Vagina (tissue), 2 donors: ENCODE measurements around the gene PROS1. TPM values are rescaled to one million over a fixed set of nuclear protein-coding genes. Genes with fewer than 3 reads are reported as not detected.

ENCODE experiments used
- DNase-seq, 2 donors: peaks; one replicate each; pipeline ENCODE4 v3.0.0-alpha.2; 2017; ENCODE audit errors: extremely low spot score in 2 of 2
- H3K27ac ChIP-seq: fragments of 200-600 bp; sonication (generic); one replicate; pipeline ENCODE4 v1.5.1; 2019
- H3K27me3 ChIP-seq: fragments of 200-600 bp; sonication (generic); one replicate; pipeline ENCODE4 v1.5.1; 2019
- H3K36me3 ChIP-seq, 2 donors: fragments of 200-600 bp; sonication (generic); one replicate each; pipeline ENCODE4 v1.5.1; 2017 to 2019
- H3K4me1 ChIP-seq: fragments of 200-600 bp; sonication (generic); one replicate; pipeline ENCODE4 v1.5.1; 2019
- H3K4me3 ChIP-seq, 2 donors: fragments of 200-600 bp; sonication (generic); 1 replicate in 1 of 2; 2 replicates in 1 of 2; pipeline ENCODE4 v1.5.1; 2016 to 2019
- H3K9me3 ChIP-seq: fragments of 200-600 bp; sonication (generic); one replicate; pipeline ENCODE4 v1.5.1; 2019
- POLR2A ChIP-seq, 2 donors: fragments of 450-650 bp; IDR thresholded peaks; one replicate each; pipeline ENCODE4 v1.6.1; 2017; ENCODE audit warnings: antibody characterized with exemption in 2 of 2, mild to moderate bottlenecking in 2 of 2, moderate library complexity in 2 of 2
- POLR2AphosphoS5 ChIP-seq, 2 donors: sonication (generic); formaldehyde crosslinking; IDR thresholded peaks; one replicate each; pipeline ENCODE4 v1.9.0; 2017; ENCODE audit warnings: antibody characterized with exemption in 2 of 2, mild to moderate bottlenecking in 2 of 2, low read depth in 1 of 2; ENCODE audit not compliant: insufficient read depth in 1 of 2
- intact Hi-C: fragments of 100-400 bp; cut with DNase I; formaldehyde crosslinking; loops from one replicate; pipeline ENCODE4 v1.15.1; 2023
- total RNA-seq: library from RNA; depleted of rRNA; stranded (reverse); fragments of >200 nt; gene quantifications from one replicate; pipeline ENCODE4 v1.2.3, GENCODE V29; 2016
- TF ChIP-seq, protein P1 (sequence below), 3 experiments: fragments of 450-650 bp in 2 of 3; fragments of 200-600 bp in 1 of 3; sonication (generic) in 1 of 3; IDR thresholded peaks; one replicate each; pipeline ENCODE4 v1.5.1; 2017 to 2019; ENCODE audit warnings: antibody characterized with exemption in 3 of 3, mild to moderate bottlenecking in 2 of 3, moderate library complexity in 2 of 3

The PROS1 gene
- total RNA-seq, result 29.7 TPM

DNA sequence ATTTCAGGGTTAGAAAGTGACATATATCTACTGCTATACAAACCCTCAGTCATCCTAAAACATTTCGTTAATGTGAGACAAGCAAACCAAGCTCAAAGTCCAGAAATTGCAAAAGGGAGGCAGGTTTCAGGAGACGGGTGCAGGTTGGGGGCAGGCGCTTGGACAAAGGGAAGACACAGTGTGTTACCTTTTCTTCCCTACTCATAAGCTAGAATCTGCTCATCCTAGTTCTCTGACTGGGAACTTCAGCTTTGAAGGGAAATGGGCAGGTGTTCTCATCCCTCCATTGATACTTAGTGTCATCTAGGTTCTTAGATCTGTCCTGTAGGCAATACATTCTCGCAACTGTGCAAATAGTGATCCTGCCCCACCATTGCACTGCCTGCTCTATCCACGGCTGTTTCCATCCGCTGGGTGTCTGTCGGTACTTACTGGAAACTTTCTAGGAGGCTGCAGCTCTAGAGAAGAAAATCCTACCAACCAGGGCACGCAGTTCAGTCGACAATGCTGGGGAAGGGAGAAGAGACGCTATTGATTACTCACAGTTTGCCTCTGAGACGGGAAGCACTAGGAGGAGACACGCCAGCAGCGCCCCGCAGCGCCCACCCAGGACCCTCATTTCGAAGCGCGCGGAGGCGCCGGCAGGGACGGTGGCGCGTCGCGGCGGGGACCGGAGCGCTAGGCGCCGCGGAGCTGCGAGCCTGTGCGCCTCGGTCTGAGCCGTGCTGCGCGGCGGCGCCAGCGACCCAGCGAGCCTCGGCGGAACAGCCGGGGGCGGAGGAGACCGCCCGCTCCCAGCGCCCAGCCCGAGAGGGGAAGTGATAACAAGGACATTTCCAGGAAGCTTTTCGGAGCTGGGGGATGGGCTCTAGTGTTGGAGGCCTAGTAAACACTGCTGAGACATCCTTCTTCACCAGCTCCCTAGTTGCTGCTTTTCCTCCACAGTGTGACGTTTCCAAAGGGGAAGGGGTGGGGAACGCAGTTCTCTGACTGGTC, at the start of gene PROS1:
Gene PROS1 (minus strand): TSS at position 766 of the 996 bp plus-strand sequence. CDS start 147 bp downstream, at position 619.
- TF ChIP-seq, protein P1, sequence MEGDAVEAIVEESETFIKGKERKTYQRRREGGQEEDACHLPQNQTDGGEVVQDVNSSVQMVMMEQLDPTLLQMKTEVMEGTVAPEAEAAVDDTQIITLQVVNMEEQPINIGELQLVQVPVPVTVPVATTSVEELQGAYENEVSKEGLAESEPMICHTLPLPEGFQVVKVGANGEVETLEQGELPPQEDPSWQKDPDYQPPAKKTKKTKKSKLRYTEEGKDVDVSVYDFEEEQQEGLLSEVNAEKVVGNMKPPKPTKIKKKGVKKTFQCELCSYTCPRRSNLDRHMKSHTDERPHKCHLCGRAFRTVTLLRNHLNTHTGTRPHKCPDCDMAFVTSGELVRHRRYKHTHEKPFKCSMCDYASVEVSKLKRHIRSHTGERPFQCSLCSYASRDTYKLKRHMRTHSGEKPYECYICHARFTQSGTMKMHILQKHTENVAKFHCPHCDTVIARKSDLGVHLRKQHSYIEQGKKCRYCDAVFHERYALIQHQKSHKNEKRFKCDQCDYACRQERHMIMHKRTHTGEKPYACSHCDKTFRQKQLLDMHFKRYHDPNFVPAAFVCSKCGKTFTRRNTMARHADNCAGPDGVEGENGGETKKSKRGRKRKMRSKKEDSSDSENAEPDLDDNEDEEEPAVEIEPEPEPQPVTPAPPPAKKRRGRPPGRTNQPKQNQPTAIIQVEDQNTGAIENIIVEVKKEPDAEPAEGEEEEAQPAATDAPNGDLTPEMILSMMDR (IDR thresholded peaks at IDR 0.05), result peak in 1 of 3 experiments; percentile 22
- peak in 1 of 2 donors; percentile 46 for TF ChIP-seq POLR2AphosphoS5 (IDR thresholded peaks at IDR 0.05; ENCODE audit: insufficient read depth in 1 of 2, low read depth in 1 of 2)
- TF ChIP-seq POLR2A (IDR thresholded peaks at IDR 0.05), result peak in 1 of 2 donors; percentile 18
- H3K4me3 ChIP-seq, result peak within 1 kb of the TSS; percentile 53 to 69
- intact Hi-C loops, result no loop called here
- H3K27ac ChIP-seq, result peak within 1 kb of the TSS; percentile 85
- peak in 1 of 2 donors; percentile 94 for DNase-seq
- peaks cover 16% of the 10 kb centered on the region for H3K4me1 ChIP-seq
- H3K27me3 ChIP-seq, result no peaks in the 10 kb centered on the region
- no peaks in the 10 kb centered on the region for H3K9me3 ChIP-seq
- no peaks in the 10 kb centered on the region for H3K36me3 ChIP-seq

GRCh38 chr3:94020293-94020692, 46.6 kb upstream of the PROS1 start:
- no peaks in the 10 kb centered on the region for H3K27me3 ChIP-seq
- H3K4me1 ChIP-seq, result peaks cover 5% of the 10 kb centered on the region
- H3K9me3 ChIP-seq, result no peaks in the 10 kb centered on the region
- H3K27ac ChIP-seq, result no peak overlapping the region
- DNase-seq, result no peak
- intact Hi-C loops, result no loop called here
- TF ChIP-seq POLR2AphosphoS5 (IDR thresholded peaks at IDR 0.05; ENCODE audit: insufficient read depth in 1 of 2, low read depth in 1 of 2) (no peak), POLR2A (IDR thresholded peaks at IDR 0.05) (no peak)
- TF ChIP-seq, protein P1 (IDR thresholded peaks at IDR 0.05), result no peak
- H3K4me3 ChIP-seq, result no peak overlapping the region
- H3K36me3 ChIP-seq, result no peaks in the 10 kb centered on the region

GRCh38 chr3:94019659-94020058, 46.0 kb upstream of the PROS1 start:
- peaks cover 4% of the 10 kb centered on the region for H3K4me1 ChIP-seq
- H3K27ac ChIP-seq, result no peak overlapping the region
- no peak overlapping the region for H3K4me3 ChIP-seq
- TF ChIP-seq, protein P1 (IDR thresholded peaks at IDR 0.05), result no peak
- TF ChIP-seq POLR2AphosphoS5 (IDR thresholded peaks at IDR 0.05; ENCODE audit: insufficient read depth in 1 of 2, low read depth in 1 of 2), result no peak
- no peak for TF ChIP-seq POLR2A (IDR thresholded peaks at IDR 0.05)
- no peaks in the 10 kb centered on the region for H3K27me3 ChIP-seq
- H3K36me3 ChIP-seq, result no peaks in the 10 kb centered on the region
- H3K9me3 ChIP-seq, result no peaks in the 10 kb centered on the region
- DNase-seq, result no peak
- intact Hi-C loops, result no loop called here

GRCh38 chr3:94015025-94015424, 41.3 kb upstream of the PROS1 start:
- intact Hi-C loops, result no loop called here
- no peak overlapping the region for H3K4me3 ChIP-seq
- no peak for DNase-seq
- H3K27ac ChIP-seq, result no peak overlapping the region
- no peak for TF ChIP-seq POLR2A (IDR thresholded peaks at IDR 0.05)
- TF ChIP-seq, protein P1 (IDR thresholded peaks at IDR 0.05), result no peak
- no peak for TF ChIP-seq POLR2AphosphoS5 (IDR thresholded peaks at IDR 0.05; ENCODE audit: insufficient read depth in 1 of 2, low read depth in 1 of 2)
- no peaks in the 10 kb centered on the region for H3K27me3 ChIP-seq
- no peaks in the 10 kb centered on the region for H3K9me3 ChIP-seq
- H3K4me1 ChIP-seq, result no peaks in the 10 kb centered on the region
- H3K36me3 ChIP-seq, result no peaks in the 10 kb centered on the region

GRCh38 chr3:94012185-94012584, 38.5 kb upstream of the PROS1 start:
- Histone ChIP-seq H3K9me3 (no peaks in the 10 kb centered on the region), H3K4me1 (no peaks in the 10 kb centered on the region), H3K36me3 (no peaks in the 10 kb centered on the region), H3K4me3 (no peak overlapping the region), H3K27me3 (no peaks in the 10 kb centered on the region), H3K27ac (no peak overlapping the region)
- TF ChIP-seq, protein P1 (IDR thresholded peaks at IDR 0.05), result no peak
- TF ChIP-seq POLR2AphosphoS5 (IDR thresholded peaks at IDR 0.05; ENCODE audit: insufficient read depth in 1 of 2, low read depth in 1 of 2), result no peak
- TF ChIP-seq POLR2A (IDR thresholded peaks at IDR 0.05), result no peak
- DNase-seq, result no peak
- intact Hi-C loops, result no loop called here
